Measurements from ENCODE around the gene WBP4. TPM values are rescaled to one million over a fixed set of nuclear protein-coding genes. Genes with fewer than 3 reads are reported as not detected.

The WBP4 gene
- polyA plus RNA-seq, 1 experiment, result 18.3 TPM

DNA sequence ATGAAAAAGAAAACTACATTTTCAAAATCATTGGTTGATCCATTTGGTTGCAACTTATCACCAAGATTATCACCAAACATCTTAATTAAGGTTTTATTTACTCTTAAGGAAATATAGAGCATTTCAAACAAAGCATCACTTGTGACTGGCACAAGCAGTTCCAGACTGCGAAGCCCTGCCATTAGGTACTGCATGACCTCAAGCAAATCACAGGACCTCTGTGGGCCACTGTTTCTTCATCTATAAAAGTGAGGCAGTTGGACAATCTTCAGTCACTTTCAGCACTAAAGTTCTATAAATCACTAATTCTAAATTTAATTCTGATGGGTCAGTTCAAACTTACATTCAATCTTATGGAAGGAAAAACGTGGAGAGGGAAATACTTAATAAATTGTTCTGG is 44.1 kb upstream of the WBP4 start:
- H3K4me3 ChIP-seq (ENCODE audit: low read depth, low read length), result no peak overlapping the region
- DNase-seq (ENCODE audit: low read depth, low spot score), result no peak
- POLR2A ChIA-PET, result no interaction called here
- H3K27me3 ChIP-seq (ENCODE audit: control insufficient read depth, insufficient read depth, low read length), result no peaks in the 10 kb centered on the region
- CTCF ChIA-PET, result interaction anchor here (1.4 kb wide), 1 partner anchor 37 kb away, joined by 3 read pairs; no protein-coding TSS in a partner anchor
- H3K9me3 ChIP-seq (ENCODE audit: control insufficient read depth, insufficient read depth, low read length), result no peaks in the 10 kb centered on the region
- TF ChIP-seq, protein P1, sequence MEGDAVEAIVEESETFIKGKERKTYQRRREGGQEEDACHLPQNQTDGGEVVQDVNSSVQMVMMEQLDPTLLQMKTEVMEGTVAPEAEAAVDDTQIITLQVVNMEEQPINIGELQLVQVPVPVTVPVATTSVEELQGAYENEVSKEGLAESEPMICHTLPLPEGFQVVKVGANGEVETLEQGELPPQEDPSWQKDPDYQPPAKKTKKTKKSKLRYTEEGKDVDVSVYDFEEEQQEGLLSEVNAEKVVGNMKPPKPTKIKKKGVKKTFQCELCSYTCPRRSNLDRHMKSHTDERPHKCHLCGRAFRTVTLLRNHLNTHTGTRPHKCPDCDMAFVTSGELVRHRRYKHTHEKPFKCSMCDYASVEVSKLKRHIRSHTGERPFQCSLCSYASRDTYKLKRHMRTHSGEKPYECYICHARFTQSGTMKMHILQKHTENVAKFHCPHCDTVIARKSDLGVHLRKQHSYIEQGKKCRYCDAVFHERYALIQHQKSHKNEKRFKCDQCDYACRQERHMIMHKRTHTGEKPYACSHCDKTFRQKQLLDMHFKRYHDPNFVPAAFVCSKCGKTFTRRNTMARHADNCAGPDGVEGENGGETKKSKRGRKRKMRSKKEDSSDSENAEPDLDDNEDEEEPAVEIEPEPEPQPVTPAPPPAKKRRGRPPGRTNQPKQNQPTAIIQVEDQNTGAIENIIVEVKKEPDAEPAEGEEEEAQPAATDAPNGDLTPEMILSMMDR (IDR thresholded peaks at IDR 0.05; ENCODE audit: low read depth, low read length), result no peak
- no peak overlapping the region for H3K27ac ChIP-seq (ENCODE audit: low read depth, low read length)

DNA sequence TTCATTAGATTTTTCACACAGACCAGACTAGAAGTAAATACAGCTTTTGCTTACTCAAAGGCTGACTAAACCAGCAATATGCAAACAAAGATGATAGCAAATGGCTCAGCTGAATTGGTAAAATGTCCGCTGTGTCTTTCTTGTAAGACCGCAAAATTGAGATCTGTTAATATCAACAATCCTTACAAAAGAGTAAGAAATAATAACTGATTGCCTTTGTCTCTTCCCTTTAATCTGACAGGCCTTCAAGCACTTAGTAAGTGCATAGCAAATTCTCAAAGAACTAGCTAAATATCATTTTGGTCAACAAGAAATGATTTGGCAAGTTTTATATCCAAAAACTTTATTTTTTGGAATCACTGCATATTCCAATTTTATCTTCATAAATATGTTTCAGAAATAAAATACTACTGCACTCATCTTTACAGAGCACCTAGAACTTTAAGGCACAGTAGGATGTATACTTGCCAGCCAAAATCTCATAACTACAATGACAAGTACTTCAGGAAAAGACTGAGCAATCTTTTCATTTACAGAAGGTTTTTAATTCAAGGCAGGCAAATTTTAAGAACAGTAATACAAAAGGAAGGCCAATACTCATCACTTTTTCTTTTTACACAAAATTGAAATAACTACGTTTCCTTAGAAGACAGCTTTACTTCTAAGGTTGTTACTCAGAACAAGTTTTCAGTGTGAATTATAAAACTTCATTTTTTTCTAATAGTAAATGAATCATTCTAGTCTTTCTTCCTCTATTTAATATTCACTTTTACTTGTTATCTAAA is 43.3 kb upstream of the WBP4 start:
- no peak for DNase-seq (ENCODE audit: low read depth, low spot score)
- no peak overlapping the region for H3K4me3 ChIP-seq (ENCODE audit: low read depth, low read length)
- CTCF ChIA-PET, result interaction anchor here (1.4 kb wide), 1 partner anchor 36 kb away, joined by 3 read pairs; no protein-coding TSS in a partner anchor
- no peaks in the 10 kb centered on the region for H3K27me3 ChIP-seq (ENCODE audit: control insufficient read depth, insufficient read depth, low read length)
- no peaks in the 10 kb centered on the region for H3K9me3 ChIP-seq (ENCODE audit: control insufficient read depth, insufficient read depth, low read length)
- no peak overlapping the region for H3K27ac ChIP-seq (ENCODE audit: low read depth, low read length)
- TF ChIP-seq, protein P1 (IDR thresholded peaks at IDR 0.05; ENCODE audit: low read depth, low read length), result no peak
- POLR2A ChIA-PET, result no interaction called here

DNA sequence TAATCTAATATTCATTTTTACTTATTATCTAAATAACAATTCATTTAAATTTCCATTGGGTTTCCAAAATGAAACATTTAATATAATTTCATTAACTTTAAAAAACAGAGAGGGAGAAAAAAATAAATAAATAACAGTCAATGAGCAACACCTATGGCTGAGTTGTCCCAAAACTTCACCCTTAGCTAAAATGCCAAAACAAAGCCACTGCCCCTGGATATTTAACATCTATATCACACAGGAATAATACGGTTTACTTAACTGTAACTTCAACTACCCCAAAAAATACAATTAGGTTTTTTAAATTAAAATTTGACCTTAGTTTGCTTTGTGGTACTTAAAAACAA is 42.7 kb upstream of the WBP4 start:
- no peak overlapping the region for H3K4me3 ChIP-seq (ENCODE audit: low read depth, low read length)
- CTCF ChIA-PET, result interaction anchor here (0.6 to 1.4 kb wide), 2 partner anchors 35 to 39 kb away, joined by 3 to 11 read pairs; no protein-coding TSS in a partner anchor
- no peaks in the 10 kb centered on the region for H3K27me3 ChIP-seq (ENCODE audit: control insufficient read depth, insufficient read depth, low read length)
- DNase-seq (ENCODE audit: low read depth, low spot score), result no peak
- H3K27ac ChIP-seq (ENCODE audit: low read depth, low read length), result no peak overlapping the region
- TF ChIP-seq, protein P1 (IDR thresholded peaks at IDR 0.05; ENCODE audit: low read depth, low read length), result no peak
- H3K9me3 ChIP-seq (ENCODE audit: control insufficient read depth, insufficient read depth, low read length), result no peaks in the 10 kb centered on the region
- POLR2A ChIA-PET, result no interaction called here

DNA sequence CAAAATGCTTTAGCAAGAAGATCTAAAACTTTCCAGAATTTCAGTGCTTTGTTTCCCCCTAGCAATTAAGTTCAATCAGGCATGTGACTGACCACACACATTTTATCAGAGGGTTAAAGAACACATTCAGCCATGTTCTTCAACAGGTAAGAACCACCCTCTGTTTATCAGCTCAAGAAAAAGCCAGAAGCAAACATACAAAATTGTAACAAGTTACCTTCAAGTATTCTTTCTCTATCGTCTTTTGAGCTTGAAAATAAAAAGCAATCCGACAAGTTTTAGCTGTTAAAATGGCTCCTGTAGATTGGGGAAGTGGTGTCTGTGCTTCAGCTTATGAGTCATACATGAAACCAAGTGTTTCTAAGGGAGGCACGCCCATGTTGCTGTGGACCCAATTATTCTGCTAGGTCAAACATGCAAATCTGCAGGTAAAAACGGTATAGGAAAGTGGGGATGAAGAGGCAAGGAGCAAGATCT is 42.3 kb upstream of the WBP4 start, which contains the start of gene ELF1:
Gene ELF1 (minus strand): TSS at position 306 of the 477 bp plus-strand sequence. CDS start 37,262 bp downstream, outside the sequence.
- H3K4me3 ChIP-seq (ENCODE audit: low read depth, low read length), result no peak within 1 kb of the TSS
- CTCF ChIA-PET, result interaction anchor here (0.6 to 1.0 kb wide), 2 partner anchors 36 to 38 kb away, joined by 6 to 11 read pairs; no protein-coding TSS in a partner anchor
- no peak for DNase-seq (ENCODE audit: low read depth, low spot score)

More for the DNA sequence above, 42.3 kb upstream of the WBP4 start, which contains the start of gene ELF1:
- H3K27ac ChIP-seq (ENCODE audit: low read depth, low read length), result no peak within 1 kb of the TSS
- POLR2A ChIA-PET, result no interaction called here
- H3K9me3 ChIP-seq (ENCODE audit: control insufficient read depth, insufficient read depth, low read length), result no peaks in the 10 kb centered on the region
- TF ChIP-seq, protein P1 (IDR thresholded peaks at IDR 0.05; ENCODE audit: low read depth, low read length), result no peak
- H3K27me3 ChIP-seq (ENCODE audit: control insufficient read depth, insufficient read depth, low read length), result no peaks in the 10 kb centered on the region
